BLaER1 treated with 17β-estradiol and CSF1 and Interleukin-3, amounts not matched to agents 10 nM and 100 nM (cell line): Measurements from ENCODE around the gene PLPPR4.
"Not testable (repeated sequence)": the region's sequence is repeated elsewhere in the genome, so short reads cannot be mapped to it uniquely, and the experiment has no call there.

Experiments
- H3K27ac ChIP-seq, 11 experiments: shearing (Covaris generic); formaldehyde crosslinking; 2 replicates each; pipeline ENCODE4 v1.8.1; 2022
- H3K27me3 ChIP-seq, 11 experiments: shearing (Covaris generic); formaldehyde crosslinking; 2 replicates each; pipeline ENCODE4 v1.8.1; 2022
- H3K36me3 ChIP-seq, 11 experiments: shearing (Covaris generic); formaldehyde crosslinking; 2 replicates each; pipeline ENCODE4 v1.8.1; 2022
- H3K4me1 ChIP-seq, 10 experiments: shearing (Covaris generic); formaldehyde crosslinking; 2 replicates each; pipeline ENCODE4 v1.8.1; 2022
- H3K4me2 ChIP-seq, 11 experiments: shearing (Covaris generic); formaldehyde crosslinking; 2 replicates each; pipeline ENCODE4 v1.8.1; 2022
- H3K4me3 ChIP-seq, 10 experiments: shearing (Covaris generic); formaldehyde crosslinking; 2 replicates each; pipeline ENCODE4 v1.8.1; 2022
- H3K9ac ChIP-seq, 11 experiments: shearing (Covaris generic); formaldehyde crosslinking; 2 replicates each; pipeline ENCODE4 v1.8.1; 2022
- H3K9me3 ChIP-seq, 11 experiments: shearing (Covaris generic); formaldehyde crosslinking; replicated peaks in 1 of 11; 2 replicates each; pipeline ENCODE4 v1.8.1; 2022
- H4K20me1 ChIP-seq, 11 experiments: shearing (Covaris generic); formaldehyde crosslinking; 2 replicates each; pipeline ENCODE4 v1.8.1; 2022
- Cebpa-rat ChIP-seq, 11 experiments: shearing (Covaris generic); IDR thresholded peaks; 2 replicates each; pipeline ENCODE4 v1.8.1; 2022

PLPPR4 gene

DNA sequence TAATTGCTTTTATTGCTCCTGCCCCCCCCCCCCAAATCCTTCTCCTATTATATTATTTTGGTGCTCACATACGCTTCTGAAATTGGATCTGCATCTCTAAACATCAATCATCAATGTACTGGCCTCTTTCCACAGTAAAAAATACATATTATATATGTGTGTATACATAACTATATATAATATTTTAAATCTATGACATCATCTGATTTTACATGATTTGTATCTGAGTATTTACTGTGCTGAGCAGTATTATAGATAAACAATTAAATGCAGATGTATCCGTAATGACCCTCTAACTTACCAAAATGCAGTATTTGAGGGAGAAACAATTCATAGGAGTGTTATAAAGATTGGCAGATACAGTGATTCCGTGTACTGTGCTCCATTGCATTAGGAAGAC lies 832 bp downstream of the PLPPR4 start:
- no peak for TF ChIP-seq Cebpa-rat (IDR thresholded peaks at IDR 0.05)
- Histone ChIP-seq H4K20me1 (no peaks in the 10 kb centered on the region), H3K4me3 (no peak overlapping the region), H3K27ac (no peak overlapping the region), H3K9me3 (peaks cover 0 to 10% (median 0%) of the 10 kb centered on the region in 11 experiments; a peak in 4 of 22 replicates), H3K27me3 (no peaks in the 10 kb centered on the region), H3K4me2 (no peak overlapping the region), H3K36me3 (no peaks in the 10 kb centered on the region), H3K9ac (no peak overlapping the region), H3K4me1 (no peaks in the 10 kb centered on the region)

DNA sequence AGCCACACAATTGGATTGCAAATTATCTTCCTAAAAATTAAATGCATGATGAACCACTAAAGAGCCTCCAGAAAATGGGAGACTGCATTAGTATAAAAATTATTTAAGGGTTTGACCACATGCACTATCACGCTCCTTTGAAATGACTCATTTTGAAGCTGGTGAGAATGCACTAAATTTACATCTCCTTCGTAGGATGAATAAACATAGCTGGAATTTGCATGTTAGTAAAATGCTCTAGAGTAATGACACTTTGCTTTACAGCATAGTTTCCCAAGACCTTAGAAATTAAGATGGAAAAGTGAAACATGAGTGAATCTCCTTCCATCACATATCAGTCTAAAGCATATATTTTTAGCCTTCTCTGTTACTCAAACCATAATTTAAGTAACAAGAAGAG lies 2.4 kb downstream of the PLPPR4 start:
- Histone ChIP-seq H3K27ac (no peak overlapping the region), H3K9me3 (peaks cover 0 to 10% (median 0%) of the 10 kb centered on the region in 11 experiments; a peak in 4 of 22 replicates), H3K36me3 (no peaks in the 10 kb centered on the region), H3K4me2 (no peak overlapping the region), H3K27me3 (no peaks in the 10 kb centered on the region), H3K4me1 (no peaks in the 10 kb centered on the region), H3K4me3 (no peak overlapping the region), H3K9ac (no peak overlapping the region), H4K20me1 (no peaks in the 10 kb centered on the region)
- no peak for TF ChIP-seq Cebpa-rat (IDR thresholded peaks at IDR 0.05)

DNA sequence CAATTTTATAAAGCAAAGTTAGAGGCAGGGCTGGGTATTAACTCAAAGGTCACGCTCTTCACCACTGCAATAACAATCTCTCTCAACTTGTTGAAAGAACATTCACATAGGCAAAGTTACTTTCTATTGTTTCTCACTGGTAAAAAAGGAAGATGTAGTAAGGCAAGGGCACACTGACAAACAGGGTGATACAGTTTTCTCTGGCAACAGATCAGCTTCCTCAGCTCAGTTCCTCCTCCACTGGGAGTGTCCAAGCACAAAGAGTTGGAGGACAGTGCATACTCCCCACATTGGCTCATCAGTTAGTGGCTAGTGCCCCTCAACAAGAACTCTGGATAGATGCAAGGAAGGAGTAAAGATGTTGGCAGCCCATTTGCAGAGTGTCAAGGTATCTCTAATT lies 3.7 kb downstream of the PLPPR4 start:
- Histone ChIP-seq H3K4me2 (no peak overlapping the region), H3K27ac (no peak overlapping the region), H3K9ac (no peak overlapping the region), H3K36me3 (no peaks in the 10 kb centered on the region), H3K4me3 (no peak overlapping the region), H3K27me3 (no peaks in the 10 kb centered on the region), H3K9me3 (peaks cover 0 to 10% (median 0%) of the 10 kb centered on the region in 11 experiments; a peak in 4 of 22 replicates), H3K4me1 (no peaks in the 10 kb centered on the region), H4K20me1 (no peaks in the 10 kb centered on the region)
- no peak for TF ChIP-seq Cebpa-rat (IDR thresholded peaks at IDR 0.05)

DNA sequence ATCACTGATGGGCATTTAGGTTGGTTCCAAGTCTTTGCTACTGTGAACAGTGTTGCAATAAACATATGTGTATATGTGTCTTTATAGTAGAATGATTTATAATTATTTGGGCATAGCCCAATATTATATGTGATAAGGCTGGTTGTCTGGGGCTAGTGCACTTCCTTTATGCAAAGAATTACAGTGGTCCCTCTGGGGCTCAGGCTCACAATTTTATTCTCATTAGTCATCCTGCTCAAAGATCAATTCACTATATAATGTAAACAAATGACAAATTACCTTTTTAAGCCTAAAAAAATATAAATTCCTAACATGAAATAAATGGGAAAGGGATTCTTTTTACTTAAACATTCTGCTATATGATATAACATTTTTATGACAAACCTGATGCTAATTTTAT lies 5.0 kb downstream of the PLPPR4 start:
- H3K27ac ChIP-seq = no peak overlapping the region
- TF ChIP-seq Cebpa-rat (IDR thresholded peaks at IDR 0.05) = no peak
- H3K4me2 ChIP-seq = no peak overlapping the region
- H3K4me3 ChIP-seq = no peak overlapping the region
- no peak overlapping the region for H3K9ac ChIP-seq
- H4K20me1 ChIP-seq = no peaks in the 10 kb centered on the region
- peaks cover 0 to 11% (median 0%) of the 10 kb centered on the region in 11 experiments; a peak in 6 of 22 replicates for H3K9me3 ChIP-seq
- no peaks in the 10 kb centered on the region for H3K4me1 ChIP-seq
- H3K36me3 ChIP-seq = no peaks in the 10 kb centered on the region
- H3K27me3 ChIP-seq = no peaks in the 10 kb centered on the region

DNA sequence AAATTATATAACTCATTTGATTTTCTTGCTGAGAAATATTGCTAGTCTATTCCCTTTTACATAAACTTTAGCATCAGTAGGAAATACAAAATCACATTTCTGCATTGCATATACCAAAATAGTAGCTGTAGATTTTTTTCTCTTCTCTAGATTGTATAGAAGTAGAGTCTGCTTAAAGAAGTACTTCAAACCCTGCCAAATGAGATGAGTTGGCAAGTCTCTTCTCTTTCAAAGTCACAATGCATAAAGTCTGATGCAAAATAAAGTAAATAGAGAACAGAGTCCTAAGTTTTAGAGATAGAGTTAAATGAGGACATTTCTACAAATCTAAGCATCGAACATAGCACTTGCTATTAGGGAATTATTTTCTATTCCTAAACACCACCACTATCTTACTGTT lies 6.4 kb downstream of the PLPPR4 start:
- TF ChIP-seq Cebpa-rat (IDR thresholded peaks at IDR 0.05) = no peak
- no peak overlapping the region for H3K27ac ChIP-seq
- no peak overlapping the region for H3K4me3 ChIP-seq
- H3K36me3 ChIP-seq = no peaks in the 10 kb centered on the region
- no peak overlapping the region for H3K9ac ChIP-seq
- H3K4me2 ChIP-seq = no peak overlapping the region
- H3K9me3 ChIP-seq = peaks cover 0 to 15% (median 0%) of the 10 kb centered on the region in 11 experiments; a peak in 2 of 22 replicates
- no peaks in the 10 kb centered on the region for H3K4me1 ChIP-seq
- H4K20me1 ChIP-seq = no peaks in the 10 kb centered on the region
- H3K27me3 ChIP-seq = no peaks in the 10 kb centered on the region

DNA sequence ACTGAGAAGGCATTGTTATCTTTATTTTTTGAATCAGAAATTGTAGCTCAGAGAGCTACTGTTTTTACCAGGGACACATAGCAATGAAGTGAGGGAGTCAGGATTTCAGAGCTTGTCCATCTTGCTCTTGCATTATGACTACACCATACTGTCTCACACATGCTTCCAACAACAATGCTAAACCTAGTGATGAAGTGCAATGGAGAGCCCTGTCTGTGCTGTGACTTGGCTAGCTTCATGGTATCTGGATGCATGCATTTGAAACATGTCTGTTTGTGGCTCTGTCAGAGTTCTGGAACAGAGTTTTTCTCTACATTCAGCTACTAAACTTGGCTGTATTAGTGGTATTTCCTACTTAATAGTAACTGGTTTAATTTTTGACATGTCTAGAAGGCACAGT lies 7.0 kb downstream of the PLPPR4 start:
- Histone ChIP-seq H3K27ac (no peak overlapping the region), H3K9me3 (peaks cover 0 to 15% (median 0%) of the 10 kb centered on the region in 11 experiments; a peak in 2 of 22 replicates), H3K4me2 (no peak overlapping the region), H4K20me1 (no peaks in the 10 kb centered on the region), H3K4me3 (no peak overlapping the region), H3K4me1 (no peaks in the 10 kb centered on the region), H3K36me3 (no peaks in the 10 kb centered on the region), H3K27me3 (no peaks in the 10 kb centered on the region), H3K9ac (no peak overlapping the region)
- TF ChIP-seq Cebpa-rat (IDR thresholded peaks at IDR 0.05) = no peak

DNA sequence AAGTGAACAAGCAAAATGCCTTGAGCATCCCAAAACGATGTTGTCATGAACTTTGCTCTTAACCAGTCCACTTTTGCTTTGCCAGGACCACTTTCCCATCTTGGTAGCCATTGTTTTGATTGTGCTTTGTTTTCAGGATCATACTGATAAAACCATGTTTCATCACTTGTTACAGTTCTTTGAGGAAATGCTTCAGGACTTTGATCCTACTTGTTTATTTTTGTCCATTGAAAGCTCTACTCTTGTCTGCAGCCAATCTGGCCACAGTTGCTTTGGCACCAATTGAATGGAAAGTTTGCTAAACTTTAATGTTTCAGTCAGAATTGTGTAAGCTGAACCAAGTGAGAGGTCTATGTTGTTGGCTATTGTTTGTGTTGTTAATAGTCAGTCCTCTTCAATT lies 12.8 kb downstream of the PLPPR4 start:
- H3K27ac ChIP-seq = no peak overlapping the region
- H3K4me1 ChIP-seq = no peaks in the 10 kb centered on the region
- TF ChIP-seq Cebpa-rat (IDR thresholded peaks at IDR 0.05) = no peak
- no peaks in the 10 kb centered on the region for H4K20me1 ChIP-seq
- peaks cover 0 to 15% (median 0%) of the 10 kb centered on the region in 11 experiments; a peak in 2 of 22 replicates for H3K9me3 ChIP-seq
- no peak overlapping the region for H3K4me2 ChIP-seq
- no peak overlapping the region for H3K4me3 ChIP-seq
- no peak overlapping the region for H3K9ac ChIP-seq
- H3K36me3 ChIP-seq = no peaks in the 10 kb centered on the region
- H3K27me3 ChIP-seq = no peaks in the 10 kb centered on the region

DNA sequence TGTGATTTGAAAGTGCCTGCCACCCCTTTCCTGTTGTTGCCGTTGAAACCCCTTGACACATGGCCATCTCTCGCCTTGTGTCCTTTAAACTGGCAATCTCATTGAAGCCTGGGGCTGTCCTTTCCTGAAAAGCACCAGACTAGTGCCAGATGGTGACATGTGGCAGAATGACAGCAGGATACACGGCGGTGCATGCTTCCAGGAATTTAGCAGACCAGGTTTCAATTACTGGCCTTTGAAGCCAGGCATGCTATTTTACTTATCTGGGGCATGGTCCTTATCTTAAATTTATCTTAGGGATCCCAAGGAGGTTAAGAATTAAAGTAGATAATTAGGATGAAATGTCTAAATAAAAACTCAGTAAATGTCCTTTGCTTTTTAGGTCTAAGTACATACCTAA lies 15.2 kb downstream of the PLPPR4 start:
- no peak for TF ChIP-seq Cebpa-rat (IDR thresholded peaks at IDR 0.05)

DNA sequence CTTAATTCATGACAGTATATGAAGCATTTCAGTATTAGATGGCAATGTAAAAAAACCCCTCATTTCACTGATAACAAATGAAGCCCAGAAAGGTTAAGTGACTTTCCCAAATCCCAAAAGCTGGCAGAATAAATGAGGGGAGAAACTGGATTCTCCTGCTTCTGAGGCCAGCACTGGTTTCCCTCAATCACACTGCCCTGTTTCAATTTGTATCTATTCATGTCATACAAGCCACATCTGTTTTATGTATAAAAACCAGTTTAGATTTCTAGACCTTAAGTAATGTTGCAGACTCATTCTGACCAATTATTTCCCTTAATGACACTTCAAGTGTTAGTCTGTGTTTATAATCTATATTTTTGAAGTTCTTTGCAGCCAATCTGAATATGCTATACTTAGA lies 16.8 kb downstream of the PLPPR4 start:
- Histone ChIP-seq H3K27ac (no peak overlapping the region), H4K20me1 (no peaks in the 10 kb centered on the region), H3K4me3 (no peak overlapping the region), H3K9ac (no peak overlapping the region), H3K4me2 (no peak overlapping the region), H3K4me1 (no peaks in the 10 kb centered on the region), H3K9me3 (no peaks in the 10 kb centered on the region), H3K27me3 (no peaks in the 10 kb centered on the region), H3K36me3 (no peaks in the 10 kb centered on the region)
- TF ChIP-seq Cebpa-rat (IDR thresholded peaks at IDR 0.05) = no peak

More for the DNA sequence above, 15.2 kb downstream of the PLPPR4 start:
- Histone ChIP-seq H3K36me3 (no peaks in the 10 kb centered on the region), H4K20me1 (no peaks in the 10 kb centered on the region), H3K27me3 (no peaks in the 10 kb centered on the region), H3K9ac (no peak overlapping the region), H3K4me3 (no peak overlapping the region), H3K9me3 (0 out of 22 replicates have a peak, but pooled peaks cover 0 to 1% (median 0%) of the 10 kb centered on the region in 11 experiments), H3K4me1 (no peaks in the 10 kb centered on the region), H3K4me2 (no peak overlapping the region), H3K27ac (no peak overlapping the region)

DNA sequence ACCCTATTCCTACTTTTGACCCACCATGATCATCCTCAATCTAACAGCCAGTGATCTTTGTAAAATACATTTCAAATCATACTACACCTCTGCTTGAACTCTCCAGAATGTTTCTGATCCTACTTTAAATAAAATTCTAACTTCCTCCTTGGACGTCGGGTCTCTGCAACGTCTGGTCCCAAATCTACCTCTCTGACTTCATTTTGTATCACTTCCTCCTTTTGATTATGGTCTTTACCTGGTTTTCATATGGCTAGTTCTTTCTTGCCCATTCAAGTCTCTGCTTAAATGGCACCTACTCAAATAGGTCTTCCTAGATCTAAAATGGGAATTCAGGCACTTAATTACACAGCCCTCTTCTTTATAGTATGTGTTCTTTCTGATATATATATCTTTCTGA lies 18.2 kb downstream of the PLPPR4 start:
- Histone ChIP-seq H3K4me1 (no peaks in the 10 kb centered on the region), H3K4me3 (no peak overlapping the region), H3K4me2 (no peak overlapping the region), H3K27ac (no peak overlapping the region), H4K20me1 (no peaks in the 10 kb centered on the region), H3K9me3 (no peaks in the 10 kb centered on the region), H3K27me3 (no peaks in the 10 kb centered on the region), H3K36me3 (no peaks in the 10 kb centered on the region), H3K9ac (no peak overlapping the region)
- TF ChIP-seq Cebpa-rat (IDR thresholded peaks at IDR 0.05) = no peak

DNA sequence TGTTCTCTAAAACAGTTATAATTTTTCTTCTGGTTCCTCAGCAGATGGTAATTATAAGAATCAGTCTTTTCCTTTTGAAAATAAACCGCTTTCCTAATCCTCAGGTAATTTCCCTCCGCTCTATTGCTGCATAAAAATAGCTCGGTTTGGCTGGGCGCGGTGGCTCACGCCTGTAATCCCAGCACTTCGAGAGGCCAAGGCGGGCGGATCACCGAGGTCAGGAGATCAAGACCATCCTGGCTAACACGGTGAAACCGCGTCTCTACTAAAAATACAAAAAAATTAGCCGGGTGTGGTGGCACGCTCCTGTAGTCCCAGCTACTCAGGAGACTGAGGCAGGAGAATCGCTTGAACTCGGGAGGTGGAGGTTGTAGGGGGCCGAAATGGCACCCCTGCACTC lies 19.2 kb downstream of the PLPPR4 start:
- H3K9ac ChIP-seq, H4K20me1 ChIP-seq, H3K27me3 ChIP-seq, H3K36me3 ChIP-seq, H3K4me1 ChIP-seq, H3K4me2 ChIP-seq, H3K9me3 ChIP-seq, H3K27ac ChIP-seq, H3K4me3 ChIP-seq: not testable (repeated sequence)
